HepG2 (cell line): ENCODE measurements around the gene HOTAIR. TPM values are rescaled to one million over a fixed set of nuclear protein-coding genes. Genes with fewer than 3 reads are reported as not detected.

Experiments
- ATAC-seq: fragments of 200-7000 bp; cut with Tn5 transposase; 3 replicates; pipeline ENCODE4 v1.9.1; 2020; ENCODE audit warnings: mild to moderate bottlenecking, moderate library complexity
- BruUV-seq: library from RNA; stranded (reverse); fragments of 400-500 nt; replicated peaks from 2 replicates; lab custom pipeline; 2021; lab: Mats Ljungman, UMichigan
- CTCF ChIA-PET: fragments of 300-600 bp; formaldehyde crosslinking; extraction: SDS; loops from one replicate; lab custom pipeline; 2021; ENCODE audit warnings: low total read pairs, inconsistent platforms, low intra/inter-chr PET ratio; lab: Yijun Ruan, JAX
- POLR2A ChIA-PET: fragments of 350-600 bp; sonication (Branson Sonifier 250); formaldehyde crosslinking; loops from one replicate; lab custom pipeline; 2020; ENCODE audit warnings: antibody characterized with exemption, inconsistent platforms; lab: Yijun Ruan, JAX
- DNase-seq: peaks from one replicate; pipeline ENCODE4 v3.0.0-alpha.2; 2015; ENCODE audit warnings: low spot score
- FAIRE-seq: peaks from 3 replicates; lab custom pipeline; 2011; peaks lifted over from hg19 to GRCh38; lab: Jason Lieb, UNC
- H2AFZ ChIP-seq: one replicate; pipeline ENCODE4 v1.6.1; 2011; ENCODE audit warnings: low read length, inconsistent platforms
- H3K27ac ChIP-seq: fragments of 300-600 bp; 3 replicates; pipeline ENCODE4 v1.8.0; 2011; ENCODE audit warnings: mixed run types, mild to moderate bottlenecking, mixed read lengths, low read length, inconsistent platforms; ENCODE audit not compliant: insufficient read depth; ENCODE audit errors: extremely low read length
- H3K27me3 ChIP-seq, 2 experiments: fragments of 200-600 bp in 1 of 2; 2 replicates in 1 of 2; 3 replicates in 1 of 2; pipeline versions ENCODE4 v1.6.0 to v1.8.0; 2011; ENCODE audit warnings: low read length in 2 of 2, mild to moderate bottlenecking in 2 of 2, moderate library complexity in 2 of 2, inconsistent platforms in 1 of 2; ENCODE audit not compliant: insufficient read depth in 2 of 2, control insufficient read depth in 1 of 2
- H3K36me3 ChIP-seq, 2 experiments: fragments of 200-600 bp in 1 of 2; replicated peaks in 1 of 2; 2 replicates in 1 of 2; 3 replicates in 1 of 2; pipeline versions ENCODE4 v1.5.1 to v1.8.0; 2011; ENCODE audit warnings: low read length in 2 of 2, inconsistent platforms in 1 of 2; ENCODE audit not compliant: insufficient read depth in 2 of 2, control insufficient read depth in 1 of 2
- H3K4me1 ChIP-seq: 2 replicates; pipeline ENCODE4 v1.5.1; 2012; ENCODE audit warnings: low read length, inconsistent platforms; ENCODE audit not compliant: insufficient read depth
- H3K4me2 ChIP-seq: 2 replicates; pipeline ENCODE4 v1.6.0; 2011; ENCODE audit warnings: low read depth, low read length, inconsistent platforms
- H3K4me3 ChIP-seq, 3 experiments: fragments of 200-600 bp in 1 of 3; sonication (generic), shearing (Covaris generic) in 1 of 3; replicated peaks in 1 of 3; 2 replicates each; pipeline ENCODE4 v1.5.1; 2011 to 2016; ENCODE audit warnings: low read length in 3 of 3, inconsistent platforms in 2 of 3, low read depth in 2 of 3, mild to moderate bottlenecking in 2 of 3, control low read depth in 1 of 3, mixed read lengths in 1 of 3; ENCODE audit not compliant: insufficient read depth in 1 of 3
- H3K79me2 ChIP-seq: one replicate; pipeline ENCODE4 v1.6.1; 2011; ENCODE audit warnings: low read length, inconsistent platforms; ENCODE audit not compliant: insufficient read depth
- H3K9ac ChIP-seq: 2 replicates; pipeline ENCODE4 v1.6.0; 2011; ENCODE audit warnings: mild to moderate bottlenecking, low read depth, low read length, inconsistent platforms; ENCODE audit not compliant: insufficient read depth
- H3K9me3 ChIP-seq: 2 replicates; pipeline ENCODE4 v1.5.1; 2012; ENCODE audit warnings: mild to moderate bottlenecking, low read length
- H4K20me1 ChIP-seq: 2 replicates; pipeline ENCODE4 v1.6.0; 2011; ENCODE audit warnings: inconsistent platforms, mild to moderate bottlenecking, low read length, moderate library complexity; ENCODE audit not compliant: insufficient read depth
- BCL3 ChIP-seq: sonication (generic); formaldehyde crosslinking; IDR thresholded peaks from 2 replicates; pipeline ENCODE4 v1.5.1; 2020; ENCODE audit warnings: mild to moderate bottlenecking, missing genetic modification reagents, moderate library complexity
- GFI1 ChIP-seq: sonication (generic); formaldehyde crosslinking; IDR thresholded peaks from 2 replicates; pipeline ENCODE4 v1.5.0; 2020; ENCODE audit warnings: missing genetic modification reagents, mild to moderate bottlenecking, borderline replicate concordance
- HBP1 ChIP-seq: IDR thresholded peaks from 2 replicates; pipeline ENCODE4 v1.6.1; 2016; ENCODE audit warnings: low read depth, control low read depth
- HNRNPLL ChIP-seq: fragments of 200-400 bp; formaldehyde crosslinking; IDR thresholded peaks from 2 replicates; pipeline ENCODE4 v1.6.1; 2017; ENCODE audit warnings: mild to moderate bottlenecking, low read depth, low read length; ENCODE audit not compliant: poor library complexity, severe bottlenecking
- IRF9 ChIP-seq: sonication (generic); formaldehyde crosslinking; IDR thresholded peaks from 2 replicates; pipeline ENCODE4 v1.8.0; 2022; ENCODE audit warnings: missing genetic modification reagents, mild to moderate bottlenecking, borderline replicate concordance
- SMC3 ChIP-seq: IDR thresholded peaks from 2 replicates; pipeline ENCODE4 v1.6.1; 2011; ENCODE audit warnings: low read length, improper control_type of control experiment
- ZBTB38 ChIP-seq: sonication (generic); formaldehyde crosslinking; IDR thresholded peaks from 2 replicates; pipeline ENCODE4 v1.5.1; 2020; ENCODE audit warnings: mild to moderate bottlenecking, missing genetic modification reagents
- ZIK1 ChIP-seq: sonication (generic); formaldehyde crosslinking; IDR thresholded peaks from 2 replicates; pipeline ENCODE4 v1.5.0; 2020; ENCODE audit warnings: mild to moderate bottlenecking, low read depth, missing genetic modification reagents, borderline replicate concordance
- ZNF20 ChIP-seq: sonication (generic); formaldehyde crosslinking; IDR thresholded peaks from 2 replicates; pipeline ENCODE4 v1.4.0; 2020; ENCODE audit warnings: mild to moderate bottlenecking, moderate library complexity, missing genetic modification reagents
- ZSCAN29 ChIP-seq: sonication (generic); formaldehyde crosslinking; conservative IDR thresholded peaks from 2 replicates; pipeline ENCODE4 v1.4.0; 2020; ENCODE audit warnings: mild to moderate bottlenecking, missing genetic modification reagents
- WGBS: methylation state at CpG from one replicate; pipeline ENCODE4 v1.1.6; 2017; ENCODE audit warnings: low lambda C conversion rate; 5-methylcytosine and 5-hydroxymethylcytosine counted together
- in situ Hi-C: cut with HindIII; loops from 2 replicates; pipeline ENCODE4 v1.10.0; 2017; ENCODE audit warnings: low pct_unique_long_range_greater_than_20kb; ENCODE audit not compliant: extremely low pct_ligation_motif_present
- intact Hi-C: fragments of 100-400 bp; cut with micrococcal nuclease; formaldehyde crosslinking; loops from one replicate; pipeline ENCODE4 v1.10.0; 2022; ENCODE audit not compliant: unreplicated experiment
- polyA plus RNA-seq, 8 experiments: library from polyadenylated mRNA; depleted of rRNA in 3 of 8; stranded (reverse) in 7 of 8; unstranded in 1 of 8; fragments of >200 nt; fragmentation: Illumina TruSeq in 4 of 8; extraction: Trizol in 4 of 8; gene quantifications; 2 replicates each; pipeline versions ENCODE4 v1.2.1 to v1.2.3, GENCODE V29; 2011 to 2016; ENCODE audit warnings: low read depth in 4 of 8, missing spikeins in 1 of 8, mixed read lengths in 1 of 8; ENCODE audit not compliant: insufficient read depth in 1 of 8
- total RNA-seq, 5 experiments: library from RNA; depleted of rRNA; stranded (reverse); fragments of >200 nt; fragmentation: Illumina TruSeq; extraction: Trizol; gene quantifications; 2 replicates each; pipeline ENCODE4 v1.2.3, GENCODE V29; 2016; ENCODE audit warnings: low read depth in 1 of 5

HOTAIR gene
- total and polyA plus RNA-seq, 2 of the 13 experiments (the other 11 are each of a cell fraction or from before 2014, with no cell fraction given): not detected

GRCh38 chr12:53955036-53955775 lies 19.5 kb downstream of the HOTAIR start:
- H4K20me1 ChIP-seq: peaks cover 4% of the 10 kb centered on the region; the same call in 1 of the 2 replicates
- WGBS: 76% methylated on average over 77 of the region's 86 CpGs
- H3K4me2 ChIP-seq: no peak overlapping the region
- peaks cover 25 to 94% of the 10 kb centered on the region in 2 experiments for H3K27me3 ChIP-seq
- no TSS peak for BruUV-seq
- intact Hi-C loops: no loop called here
- no peak overlapping the region for H2AFZ ChIP-seq
- H3K36me3 ChIP-seq: no peaks in the 10 kb centered on the region
- ATAC-seq: no peak
- no peak for DNase-seq
- in situ Hi-C loops: no loop called here
- no peak overlapping the region for H3K4me3 ChIP-seq
- no peak for FAIRE-seq
- CTCF ChIA-PET: no interaction called here
- TF ChIP-seq HNRNPLL (no peak), ZSCAN29 (CRISPR knock-in tag) (no peak), ZBTB38 (no peak), ZIK1 (CRISPR knock-in tag) (no peak), HBP1 (CRISPR knock-in tag) (no peak), GFI1 (CRISPR knock-in tag) (no peak)
- H3K27ac ChIP-seq: no peak overlapping the region
- peaks cover 18% of the 10 kb centered on the region for H3K4me1 ChIP-seq
- H3K79me2 ChIP-seq: no peaks in the 10 kb centered on the region
- no peaks in the 10 kb centered on the region for H3K9me3 ChIP-seq
- POLR2A ChIA-PET: no interaction called here
- no peak overlapping the region for H3K9ac ChIP-seq

GRCh38 chr12:53954694-53955035 lies 20.1 kb downstream of the HOTAIR start, which contains the start of gene HOXC12:
Gene HOXC12 (plus strand): TSS chr12:53954903. CDS start chr12:53954930, 27 bp downstream.
- 46% methylated on average over 18 of the region's 20 CpGs for WGBS
- H3K79me2 ChIP-seq: no peaks in the 10 kb centered on the region
- DNase-seq (no peak), FAIRE-seq (no peak), ATAC-seq (no peak)
- H3K27me3 ChIP-seq: peaks cover 26 to 94% of the 10 kb centered on the region in 2 experiments
- H4K20me1 ChIP-seq: peaks cover 5% of the 10 kb centered on the region; the same call in 1 of the 2 replicates
- H3K4me1 ChIP-seq: peaks cover 23% of the 10 kb centered on the region
- H3K9me3 ChIP-seq: no peaks in the 10 kb centered on the region
- CTCF ChIA-PET: no interaction called here
- intact Hi-C loops (no loop called here), in situ Hi-C loops (no loop called here)
- H3K4me3 ChIP-seq: no peak within 1 kb of the TSS
- no TSS peak for BruUV-seq
- POLR2A ChIA-PET: no interaction called here
- H3K4me2 ChIP-seq: no peak within 1 kb of the TSS
- no peaks in the 10 kb centered on the region for H3K36me3 ChIP-seq
- no peak within 1 kb of the TSS for H3K9ac ChIP-seq
- H3K27ac ChIP-seq: no peak within 1 kb of the TSS
- H2AFZ ChIP-seq: no peak within 1 kb of the TSS
- no peak for TF ChIP-seq ZNF20 (CRISPR knock-in tag)
- no peak for TF ChIP-seq SMC3
- no peak for TF ChIP-seq IRF9
- no peak for TF ChIP-seq BCL3
